Choroid plexus epithelial cell (primary cell): ENCODE data around the gene INPP5A.
A peak's percentile ranks its signal among the peaks of the same experiment; 100 is the strongest.

ENCODE experiments used
- DNase-seq: peaks from one replicate; pipeline ENCODE4 v3.0.0-alpha.2; 2010; ENCODE audit warnings: low read depth
- H3K4me3 ChIP-seq: 2 replicates; pipeline ENCODE4 v1.5.1; 2011; ENCODE audit warnings: low read depth, mild to moderate bottlenecking, control low read depth, low read length, moderate library complexity
- CTCF ChIP-seq: conservative IDR thresholded peaks from 2 replicates; pipeline ENCODE4 v1.5.1; 2011; ENCODE audit warnings: low read depth, mild to moderate bottlenecking, control low read depth, inconsistent platforms, low read length, moderate library complexity

INPP5A gene

GRCh38 chr10:132624061-132624846 lies 86.7 kb downstream of the INPP5A start:
- no peak overlapping the region for H3K4me3 ChIP-seq
- TF ChIP-seq CTCF, result no peak
- no peak for DNase-seq

GRCh38 chr10:132624847-132625471 lies 87.4 kb downstream of the INPP5A start:
- H3K4me3 ChIP-seq, result no peak overlapping the region
- no peak for DNase-seq
- no peak for TF ChIP-seq CTCF

GRCh38 chr10:132626019-132626760 lies 88.6 kb downstream of the INPP5A start:
- DNase-seq, result peak; percentile 22
- no peak overlapping the region for H3K4me3 ChIP-seq
- TF ChIP-seq CTCF, result no peak

- no peak for DNase-seq
- H3K4me3 ChIP-seq, result no peak overlapping the region
- no peak for TF ChIP-seq CTCF
These were observed 89.4 kb downstream of the INPP5A start for GRCh38 chr10:132626761-132627665.

- no peak overlapping the region for H3K4me3 ChIP-seq
- DNase-seq, result peak; percentile 58
- no peak for TF ChIP-seq CTCF
These were observed 90.3 kb downstream of the INPP5A start for GRCh38 chr10:132627666-132628531.
